ENCODE data around the gene TMEM215. TPM values are rescaled to one million over a fixed set of nuclear protein-coding genes. Genes with fewer than 3 reads are reported as not detected.

The TMEM215 gene
- total and polyA plus RNA-seq, 8 donors = not detected

- H3K36me3 ChIP-seq = no peaks in the 10 kb centered on the region
- DNase-seq = no peak
- WGBS, 5 donors = 67 to 79% (median 72%) methylated on average over 5 of the region's 5 CpGs
- H3K27ac ChIP-seq = no peak overlapping the region
- intact Hi-C loops (cut with DNase I; ENCODE audit: low total_unique reads) = no loop called here
- no peaks in the 10 kb centered on the region for H3K4me1 ChIP-seq
- no peaks in the 10 kb centered on the region for H3K9me3 ChIP-seq
- peaks cover 0 to 12% (median 0%) of the 10 kb centered on the region in 3 donors for H3K27me3 ChIP-seq
- no peak overlapping the region for H3K4me3 ChIP-seq
- TF ChIP-seq CTCF (IDR thresholded peaks at IDR 0.05) = no peak
- TF ChIP-seq EP300 (IDR thresholded peaks at IDR 0.05) = no peak
- TF ChIP-seq POLR2A (IDR thresholded peaks at IDR 0.05) = no peak
- TF ChIP-seq POLR2AphosphoS5 (IDR thresholded peaks at IDR 0.05) = no peak
Observed at GRCh38 chr9:32828861-32829260, 45.5 kb downstream of the TMEM215 start.

GRCh38 chr9:32832346-32832745, 49.0 kb downstream of the TMEM215 start:
- intact Hi-C loops (cut with DNase I; ENCODE audit: low total_unique reads) = no loop called here
- no peaks in the 10 kb centered on the region for H3K36me3 ChIP-seq
- no peaks in the 10 kb centered on the region for H3K4me1 ChIP-seq
- no peak for DNase-seq
- H3K9me3 ChIP-seq = no peaks in the 10 kb centered on the region
- H3K4me3 ChIP-seq = no peak overlapping the region
- no peak overlapping the region for H3K27ac ChIP-seq
- TF ChIP-seq EP300 (IDR thresholded peaks at IDR 0.05) (no peak), POLR2AphosphoS5 (IDR thresholded peaks at IDR 0.05) (no peak), CTCF (IDR thresholded peaks at IDR 0.05) (no peak), POLR2A (IDR thresholded peaks at IDR 0.05) (no peak)
- whole genome bisulfite sequencing, 5 donors = 34 to 50% (median 44%) methylated on average over 2 of the region's 2 CpGs
- peaks cover 0 to 12% (median 0%) of the 10 kb centered on the region in 3 donors for H3K27me3 ChIP-seq

Small RNAs within 50 kb of the gene (small RNA-seq; reads per million reads assigned to genes)
- gene RF00019 = 0 reads per million in 4 donors

Other genes with a start within 250 kb of the TMEM215 start
- gene SMIM27, start 231.2 kb upstream of the TMEM215 start, total RNA-seq = 10 to 100 TPM in 2 of 5 donors, 1 to 10 TPM in 1, not detected in 2; 2.4 to 21.4 (median 10.7) TPM
- 10 to 100 TPM in 2 of 3 donors, 1 to 10 TPM in 1; 6.7 to 14.2 (median 12.5) TPM for gene SMIM27, start 231.2 kb upstream of the TMEM215 start, polyA plus RNA-seq
- 10 to 100 TPM in 3 of 5 donors, 1 to 10 TPM in 2; 3.2 to 45.9 (median 25.1) TPM for gene TOPORS, start 231.0 kb upstream of the TMEM215 start, total RNA-seq
- 1 to 10 TPM; 4.2 to 5.7 (median 5.4) TPM for gene TOPORS, start 231.0 kb upstream of the TMEM215 start, polyA plus RNA-seq
- gene NDUFB6, start 210.4 kb upstream of the TMEM215 start, total RNA-seq = 10 to 100 TPM in 4 of 5 donors, 1 to 10 TPM in 1; 1.2 to 94.7 (median 43.3) TPM
- gene NDUFB6, start 210.4 kb upstream of the TMEM215 start, polyA plus RNA-seq = 10 to 100 TPM; 41.1 to 63.6 (median 46.4) TPM
- not detected for gene TAF1L, start 147.9 kb upstream of the TMEM215 start, total RNA-seq
- not detected for gene TAF1L, start 147.9 kb upstream of the TMEM215 start, polyA plus RNA-seq
- 10 to 100 TPM; 10.4 to 48.8 (median 30.8) TPM for gene APTX, start 218.1 kb downstream of the TMEM215 start, total RNA-seq
- gene APTX, start 218.1 kb downstream of the TMEM215 start, polyA plus RNA-seq = 10 to 100 TPM; 24.4 to 28.0 (median 24.7) TPM
- gene DNAJA1, start 241.7 kb downstream of the TMEM215 start, total RNA-seq = 10 to 100 TPM; 16.8 to 81.1 (median 29.2) TPM
- 10 to 100 TPM; 43.5 to 87.4 (median 75.3) TPM for gene DNAJA1, start 241.7 kb downstream of the TMEM215 start, polyA plus RNA-seq